ENCODE measurements around the gene PSMA3.

The PSMA3 gene

GRCh38 chr14:58281969-58282368 lies 37.3 kb downstream of the PSMA3 start:
- no peak for TF ChIP-seq CTCF (IDR thresholded peaks at IDR 0.05; ENCODE audit: insufficient read depth, low read depth, low read length, missing control alignments)
- DNase-seq (ENCODE audit: low read depth) = no peak
- no peak overlapping the region for H3K4me3 ChIP-seq (ENCODE audit: low read length)

GRCh38 chr14:58282925-58283593 lies 38.4 kb downstream of the PSMA3 start:
- no peak for DNase-seq (ENCODE audit: low read depth)
- no peak overlapping the region for H3K4me3 ChIP-seq (ENCODE audit: low read length)
- no peak for TF ChIP-seq CTCF (IDR thresholded peaks at IDR 0.05; ENCODE audit: insufficient read depth, low read depth, low read length, missing control alignments)

- TF ChIP-seq CTCF (IDR thresholded peaks at IDR 0.05; ENCODE audit: insufficient read depth, low read depth, low read length, missing control alignments) = no peak
- H3K4me3 ChIP-seq (ENCODE audit: low read length) = no peak overlapping the region
- DNase-seq (ENCODE audit: low read depth) = no peak
Observed at GRCh38 chr14:58283730-58284129, 39.1 kb downstream of the PSMA3 start.

GRCh38 chr14:58285132-58285531 lies 40.5 kb downstream of the PSMA3 start:
- H3K4me3 ChIP-seq (ENCODE audit: low read length) = no peak overlapping the region
- DNase-seq (ENCODE audit: low read depth) = no peak
- no peak for TF ChIP-seq CTCF (IDR thresholded peaks at IDR 0.05; ENCODE audit: insufficient read depth, low read depth, low read length, missing control alignments)

- DNase-seq (ENCODE audit: low read depth) = no peak
- no peak for TF ChIP-seq CTCF (IDR thresholded peaks at IDR 0.05; ENCODE audit: insufficient read depth, low read depth, low read length, missing control alignments)
- H3K4me3 ChIP-seq (ENCODE audit: low read length) = no peak overlapping the region
Observed at GRCh38 chr14:58287607-58288042, 43.0 kb downstream of the PSMA3 start.

- no peak overlapping the region for H3K4me3 ChIP-seq (ENCODE audit: low read length)
- DNase-seq (ENCODE audit: low read depth) = no peak
- TF ChIP-seq CTCF (IDR thresholded peaks at IDR 0.05; ENCODE audit: insufficient read depth, low read depth, low read length, missing control alignments) = no peak
Observed at GRCh38 chr14:58288106-58288792, 43.6 kb downstream of the PSMA3 start.

Measured in epithelial cell of esophagus (primary cell).